Measurements from ENCODE around the gene ELOVL1. TPM values are rescaled to one million over a fixed set of nuclear protein-coding genes. Genes with fewer than 3 reads are reported as not detected.

ELOVL1 gene
- polyA plus RNA-seq, 2 donors: 123 to 264 TPM

DNA sequence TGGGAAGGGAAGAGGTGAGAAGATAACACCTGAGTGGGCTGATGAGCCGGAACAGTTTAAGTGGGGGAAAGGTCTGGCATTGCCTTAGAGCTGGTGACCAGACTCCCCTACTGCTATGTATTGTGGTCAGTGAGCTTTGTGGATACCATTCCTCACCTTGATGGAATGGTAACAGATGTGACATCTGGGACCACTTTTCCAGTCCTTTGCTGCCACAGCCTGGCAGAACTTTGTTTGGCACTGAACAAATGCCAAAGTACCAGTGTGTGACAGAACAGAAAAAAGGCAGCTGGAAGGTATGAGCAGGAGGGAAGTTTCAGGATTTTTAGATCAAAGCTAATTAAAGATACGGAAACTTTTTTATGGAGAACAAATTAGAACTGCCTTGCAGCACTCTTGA, 15.6 kb upstream of the ELOVL1 start:
- Histone ChIP-seq H3K27me3 (ENCODE audit: control insufficient read depth in 1 of 2, insufficient read depth in 2 of 2, low read length in 2 of 2) (no peaks in the 10 kb centered on the region), H3K27ac (ENCODE audit: low read depth in 2 of 2, low read length in 1 of 2) (no peak overlapping the region), H3K4me1 (ENCODE audit: control insufficient read depth in 2 of 2, insufficient read depth in 2 of 2, low read length in 1 of 2) (peaks cover 0 to 3% of the 10 kb centered on the region in 2 donors), H3K4me3 (ENCODE audit: low read depth in 1 of 2, low read length in 2 of 2) (no peak overlapping the region), H3K9me3 (ENCODE audit: control insufficient read depth in 2 of 2, insufficient read depth in 1 of 2, low read depth in 1 of 2, low read length in 1 of 2) (no peaks in the 10 kb centered on the region), H3K36me3 (ENCODE audit: control insufficient read depth in 2 of 2, insufficient read depth in 2 of 2, low read length in 1 of 2) (peaks cover 22 to 30% of the 10 kb centered on the region in 2 donors)
- 82 to 94% methylated on average over 2 of the region's 2 CpGs for WGBS, 2 donors

DNA sequence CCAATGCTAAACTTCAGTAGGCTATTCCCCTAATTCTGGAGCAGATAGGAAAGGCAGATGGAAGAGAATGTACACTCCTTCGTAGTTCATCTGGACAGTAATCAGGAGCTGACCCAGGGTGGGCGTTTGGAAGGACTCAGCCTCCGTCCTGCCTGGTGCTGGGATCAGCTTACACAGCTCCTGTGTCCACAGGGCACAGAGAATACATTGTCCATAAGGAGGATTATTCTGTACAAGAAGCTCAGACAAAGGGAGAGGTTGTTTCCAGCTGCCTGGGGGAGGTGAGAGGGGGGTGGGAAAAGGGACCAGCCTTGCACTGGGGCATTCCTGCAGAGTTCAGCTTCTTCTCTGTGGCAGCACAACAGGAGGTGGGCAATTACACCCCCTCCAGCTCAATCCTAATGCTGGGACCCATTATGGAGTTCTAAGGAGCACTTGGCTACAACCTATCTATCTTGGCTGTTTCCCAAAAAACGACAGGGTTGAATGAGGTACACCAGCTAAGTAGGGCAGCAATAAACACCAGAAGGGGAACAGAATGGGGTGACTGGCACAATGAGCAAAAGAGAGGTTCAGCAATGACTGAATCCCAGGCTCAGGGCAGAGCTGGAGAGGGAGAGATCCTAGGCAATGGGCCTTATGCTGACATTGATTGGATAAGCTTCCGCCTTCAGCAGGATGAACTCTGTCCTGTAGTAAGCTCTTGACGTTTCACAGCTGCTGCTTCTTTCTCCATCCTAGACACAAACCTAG, 14.4 kb upstream of the ELOVL1 start:
- no peaks in the 10 kb centered on the region for H3K9me3 ChIP-seq (ENCODE audit: control insufficient read depth in 2 of 2, insufficient read depth in 1 of 2, low read depth in 1 of 2, low read length in 1 of 2)
- no peaks in the 10 kb centered on the region for H3K27me3 ChIP-seq (ENCODE audit: control insufficient read depth in 1 of 2, insufficient read depth in 2 of 2, low read length in 2 of 2)
- 60 to 61% methylated on average over 6 of the region's 6 CpGs for WGBS, 2 donors
- H3K27ac ChIP-seq (ENCODE audit: low read depth in 2 of 2, low read length in 1 of 2): no peak overlapping the region
- no peaks in the 10 kb centered on the region for H3K4me1 ChIP-seq (ENCODE audit: control insufficient read depth in 2 of 2, insufficient read depth in 2 of 2, low read length in 1 of 2)
- H3K36me3 ChIP-seq (ENCODE audit: control insufficient read depth in 2 of 2, insufficient read depth in 2 of 2, low read length in 1 of 2): peaks cover 22 to 30% of the 10 kb centered on the region in 2 donors
- H3K4me3 ChIP-seq (ENCODE audit: low read depth in 1 of 2, low read length in 2 of 2): no peak overlapping the region

DNA sequence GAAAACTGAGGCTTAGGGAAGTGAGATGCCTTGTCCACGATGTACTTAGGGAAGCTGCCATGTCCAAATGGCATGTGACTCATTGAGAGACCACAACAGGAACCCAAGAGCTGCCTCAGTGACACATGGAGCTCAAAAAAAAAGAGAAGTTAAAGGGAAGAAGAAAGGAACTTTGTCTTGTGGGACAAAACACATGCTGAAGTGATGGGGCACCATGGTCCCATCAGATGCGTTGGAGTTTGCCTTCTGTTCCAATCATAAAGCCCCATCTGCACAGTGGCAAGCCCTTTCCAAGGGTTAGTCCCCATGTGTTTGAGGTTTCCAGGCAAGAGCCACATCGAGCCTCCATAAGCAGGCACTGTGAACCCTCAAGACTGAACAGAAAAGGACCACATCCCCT, 13.8 kb upstream of the ELOVL1 start:
- 71 to 73% methylated on average over 3 of the region's 3 CpGs for WGBS, 2 donors
- Histone ChIP-seq H3K4me3 (ENCODE audit: low read depth in 1 of 2, low read length in 2 of 2) (no peak overlapping the region), H3K27ac (ENCODE audit: low read depth in 2 of 2, low read length in 1 of 2) (peak overlapping the region in 1 of 2 donors; percentile 7), H3K4me1 (ENCODE audit: control insufficient read depth in 2 of 2, insufficient read depth in 2 of 2, low read length in 1 of 2) (no peaks in the 10 kb centered on the region), H3K9me3 (ENCODE audit: control insufficient read depth in 2 of 2, insufficient read depth in 1 of 2, low read depth in 1 of 2, low read length in 1 of 2) (no peaks in the 10 kb centered on the region), H3K36me3 (ENCODE audit: control insufficient read depth in 2 of 2, insufficient read depth in 2 of 2, low read length in 1 of 2) (peaks cover 20 to 30% of the 10 kb centered on the region in 2 donors), H3K27me3 (ENCODE audit: control insufficient read depth in 1 of 2, insufficient read depth in 2 of 2, low read length in 2 of 2) (no peaks in the 10 kb centered on the region)

DNA sequence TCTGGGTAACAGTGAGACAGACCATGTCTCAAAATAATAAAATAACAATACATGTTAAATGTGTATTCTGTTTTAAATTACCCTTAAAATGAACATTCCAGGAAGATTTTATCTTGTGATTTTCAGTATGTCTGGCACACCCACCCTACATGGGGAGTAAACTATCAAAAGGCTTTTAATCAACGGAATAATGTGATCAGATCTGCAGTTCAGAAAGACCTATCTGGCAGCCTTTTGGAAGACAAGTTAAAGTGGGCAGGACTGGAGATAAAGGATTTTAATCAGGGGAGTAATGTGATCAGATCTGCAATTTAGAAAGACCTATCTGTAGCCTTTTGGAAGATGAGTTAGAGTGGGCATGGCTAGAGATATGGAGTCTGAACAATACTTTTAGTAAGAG, 11.7 kb upstream of the ELOVL1 start:
- WGBS, 2 donors: 90 to 95% methylated on average over 1 of the region's 1 CpG
- H3K4me1 ChIP-seq (ENCODE audit: control insufficient read depth in 2 of 2, insufficient read depth in 2 of 2, low read length in 1 of 2): no peaks in the 10 kb centered on the region
- H3K36me3 ChIP-seq (ENCODE audit: control insufficient read depth in 2 of 2, insufficient read depth in 2 of 2, low read length in 1 of 2): peaks cover 15 to 17% of the 10 kb centered on the region in 2 donors
- H3K9me3 ChIP-seq (ENCODE audit: control insufficient read depth in 2 of 2, insufficient read depth in 1 of 2, low read depth in 1 of 2, low read length in 1 of 2): no peaks in the 10 kb centered on the region
- H3K27me3 ChIP-seq (ENCODE audit: control insufficient read depth in 1 of 2, insufficient read depth in 2 of 2, low read length in 2 of 2): no peaks in the 10 kb centered on the region
- no peak overlapping the region for H3K27ac ChIP-seq (ENCODE audit: low read depth in 2 of 2, low read length in 1 of 2)
- no peak overlapping the region for H3K4me3 ChIP-seq (ENCODE audit: low read depth in 1 of 2, low read length in 2 of 2)

DNA sequence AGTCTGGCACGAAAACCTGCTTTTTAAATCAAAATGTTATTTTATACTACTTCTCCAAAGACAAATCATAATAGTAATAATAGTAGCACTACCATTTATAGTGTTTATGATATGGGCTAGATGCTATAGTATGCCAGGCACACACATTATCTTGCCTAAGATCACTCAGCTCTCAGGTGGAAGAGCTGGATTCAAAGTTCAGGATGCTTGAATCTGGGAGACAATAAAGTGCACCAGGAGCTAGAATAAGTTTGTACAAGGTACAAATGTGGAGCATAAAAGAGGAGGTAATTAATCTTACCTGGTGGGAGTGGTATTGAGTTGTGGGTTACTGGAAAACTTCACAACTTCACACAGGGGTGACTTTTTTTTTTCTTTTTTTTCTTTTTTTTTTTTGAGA, 10.0 kb upstream of the ELOVL1 start:
- no peaks in the 10 kb centered on the region for H3K9me3 ChIP-seq (ENCODE audit: control insufficient read depth in 2 of 2, insufficient read depth in 1 of 2, low read depth in 1 of 2, low read length in 1 of 2)
- WGBS, 2 donors: 92 to 93% methylated on average over 1 of the region's 1 CpG
- H3K27me3 ChIP-seq (ENCODE audit: control insufficient read depth in 1 of 2, insufficient read depth in 2 of 2, low read length in 2 of 2): no peaks in the 10 kb centered on the region
- H3K4me3 ChIP-seq (ENCODE audit: low read depth in 1 of 2, low read length in 2 of 2): no peak overlapping the region
- H3K4me1 ChIP-seq (ENCODE audit: control insufficient read depth in 2 of 2, insufficient read depth in 2 of 2, low read length in 1 of 2): peaks cover 0 to 4% of the 10 kb centered on the region in 2 donors
- H3K27ac ChIP-seq (ENCODE audit: low read depth in 2 of 2, low read length in 1 of 2): no peak overlapping the region
- peaks cover 4 to 11% of the 10 kb centered on the region in 2 donors for H3K36me3 ChIP-seq (ENCODE audit: control insufficient read depth in 2 of 2, insufficient read depth in 2 of 2, low read length in 1 of 2)

DNA sequence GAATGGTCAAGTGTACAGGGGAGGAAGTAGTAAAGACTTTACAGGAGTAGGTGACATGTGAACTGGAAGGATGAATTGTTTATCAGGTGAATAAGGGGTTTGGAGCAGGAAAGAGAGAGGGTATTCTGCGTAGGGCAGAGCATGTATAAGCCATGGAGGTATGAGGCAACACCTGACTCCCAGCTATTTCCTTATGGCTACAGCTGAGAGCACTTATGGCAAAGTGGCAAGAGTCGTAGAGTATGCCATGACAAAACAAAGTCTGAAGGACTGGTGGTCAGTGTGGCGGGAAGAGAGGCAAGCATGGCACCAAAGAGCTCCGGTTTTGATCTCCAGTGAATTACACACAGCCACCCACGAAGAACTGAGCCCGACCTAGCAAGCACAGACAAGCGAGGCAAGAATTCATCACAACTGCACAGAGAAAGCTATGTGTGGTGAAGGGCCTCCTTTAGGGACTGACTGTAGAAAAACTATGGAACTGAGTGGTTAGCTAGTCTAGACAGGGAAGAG, 9.0 kb upstream of the ELOVL1 start:
- Histone ChIP-seq H3K4me1 (ENCODE audit: control insufficient read depth in 2 of 2, insufficient read depth in 2 of 2, low read length in 1 of 2) (peaks cover 0 to 4% of the 10 kb centered on the region in 2 donors), H3K27me3 (ENCODE audit: control insufficient read depth in 1 of 2, insufficient read depth in 2 of 2, low read length in 2 of 2) (no peaks in the 10 kb centered on the region), H3K27ac (ENCODE audit: low read depth in 2 of 2, low read length in 1 of 2) (no peak overlapping the region), H3K4me3 (ENCODE audit: low read depth in 1 of 2, low read length in 2 of 2) (no peak overlapping the region), H3K9me3 (ENCODE audit: control insufficient read depth in 2 of 2, insufficient read depth in 1 of 2, low read depth in 1 of 2, low read length in 1 of 2) (no peaks in the 10 kb centered on the region), H3K36me3 (ENCODE audit: control insufficient read depth in 2 of 2, insufficient read depth in 2 of 2, low read length in 1 of 2) (peaks cover 0 to 3% of the 10 kb centered on the region in 2 donors)
- WGBS, 2 donors: 75 to 81% methylated on average over 7 of the region's 7 CpGs

DNA sequence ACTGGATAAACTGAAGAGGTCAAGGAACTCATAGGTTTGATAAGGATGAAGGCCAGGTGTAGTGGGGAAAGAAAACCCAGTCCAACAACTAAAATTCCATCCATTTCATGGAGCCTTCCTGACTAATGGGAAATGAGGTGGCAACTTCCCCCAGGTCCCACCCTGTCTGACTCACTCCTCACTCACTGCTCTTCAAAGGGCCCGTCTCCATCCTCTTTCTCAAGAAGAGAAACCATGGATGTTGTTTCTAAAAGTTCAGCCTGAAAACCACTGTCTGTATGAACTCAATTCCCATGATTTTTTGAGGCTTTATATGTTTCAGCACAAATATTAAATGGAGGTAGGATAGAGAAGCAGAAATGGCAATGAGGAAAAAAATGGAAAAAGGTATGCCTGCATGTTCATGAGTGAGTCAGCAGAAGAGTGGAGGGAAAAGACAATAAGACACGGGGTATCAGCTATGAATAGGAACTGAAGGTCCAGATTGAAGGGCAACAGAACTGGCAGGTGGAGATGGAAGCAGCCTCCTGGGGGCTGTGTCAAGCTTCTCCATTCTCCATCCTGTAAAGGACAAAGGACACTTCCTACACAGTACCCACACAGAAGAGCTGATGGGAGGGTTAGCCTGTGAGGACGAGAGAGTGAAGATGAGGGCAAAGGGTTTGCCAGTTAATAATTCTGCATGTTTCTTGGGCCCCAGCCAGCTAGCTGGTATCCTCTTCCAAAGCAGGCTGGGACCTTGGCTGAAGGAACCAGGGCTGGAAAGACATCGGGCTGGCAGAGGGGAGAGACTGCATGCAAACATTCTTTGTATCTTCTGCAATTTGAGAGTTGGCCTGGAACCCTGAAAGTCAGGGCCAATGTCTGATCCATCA, 5.5 kb upstream of the ELOVL1 start:
- 42 to 43% methylated on average over 4 of the region's 4 CpGs for WGBS, 2 donors
- no peaks in the 10 kb centered on the region for H3K9me3 ChIP-seq (ENCODE audit: control insufficient read depth in 2 of 2, insufficient read depth in 1 of 2, low read depth in 1 of 2, low read length in 1 of 2)
- H3K36me3 ChIP-seq (ENCODE audit: control insufficient read depth in 2 of 2, insufficient read depth in 2 of 2, low read length in 1 of 2): no peaks in the 10 kb centered on the region
- no peak overlapping the region for H3K4me3 ChIP-seq (ENCODE audit: low read depth in 1 of 2, low read length in 2 of 2)
- peak overlapping the region; percentile 9 to 90 for H3K27ac ChIP-seq (ENCODE audit: low read depth in 2 of 2, low read length in 1 of 2)
- H3K27me3 ChIP-seq (ENCODE audit: control insufficient read depth in 1 of 2, insufficient read depth in 2 of 2, low read length in 2 of 2): no peaks in the 10 kb centered on the region
- H3K4me1 ChIP-seq (ENCODE audit: control insufficient read depth in 2 of 2, insufficient read depth in 2 of 2, low read length in 1 of 2): peaks cover 4 to 6% of the 10 kb centered on the region in 2 donors

DNA sequence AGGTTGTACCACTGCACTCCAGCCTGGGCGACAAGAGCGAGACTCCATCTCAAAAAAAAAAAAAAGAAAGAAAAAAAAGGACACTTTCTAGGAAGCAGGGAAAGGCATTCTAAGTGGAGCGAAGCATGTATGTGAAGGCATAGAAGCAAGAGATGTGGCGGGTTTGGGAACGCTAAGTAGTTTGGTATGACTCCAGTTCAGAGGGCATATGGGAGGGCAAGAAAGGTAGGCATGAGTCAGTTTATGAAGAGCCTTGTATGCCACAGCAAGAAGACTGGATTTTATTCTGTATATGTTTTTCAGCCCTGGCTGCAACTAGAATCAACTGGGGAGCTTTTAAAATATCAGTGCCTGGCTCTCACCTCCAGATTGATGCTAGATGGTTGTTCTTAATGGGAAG, 4.4 kb upstream of the ELOVL1 start:
- Histone ChIP-seq H3K4me3 (ENCODE audit: low read depth in 1 of 2, low read length in 2 of 2) (no peak overlapping the region), H3K27me3 (ENCODE audit: control insufficient read depth in 1 of 2, insufficient read depth in 2 of 2, low read length in 2 of 2) (no peaks in the 10 kb centered on the region), H3K27ac (ENCODE audit: low read depth in 2 of 2, low read length in 1 of 2) (peak overlapping the region in 1 of 2 donors; percentile 1), H3K4me1 (ENCODE audit: control insufficient read depth in 2 of 2, insufficient read depth in 2 of 2, low read length in 1 of 2) (peaks cover 4 to 7% of the 10 kb centered on the region in 2 donors), H3K9me3 (ENCODE audit: control insufficient read depth in 2 of 2, insufficient read depth in 1 of 2, low read depth in 1 of 2, low read length in 1 of 2) (no peaks in the 10 kb centered on the region), H3K36me3 (ENCODE audit: control insufficient read depth in 2 of 2, insufficient read depth in 2 of 2, low read length in 1 of 2) (no peaks in the 10 kb centered on the region)
- WGBS, 2 donors: 96 to 99% methylated on average over 5 of the region's 5 CpGs

DNA sequence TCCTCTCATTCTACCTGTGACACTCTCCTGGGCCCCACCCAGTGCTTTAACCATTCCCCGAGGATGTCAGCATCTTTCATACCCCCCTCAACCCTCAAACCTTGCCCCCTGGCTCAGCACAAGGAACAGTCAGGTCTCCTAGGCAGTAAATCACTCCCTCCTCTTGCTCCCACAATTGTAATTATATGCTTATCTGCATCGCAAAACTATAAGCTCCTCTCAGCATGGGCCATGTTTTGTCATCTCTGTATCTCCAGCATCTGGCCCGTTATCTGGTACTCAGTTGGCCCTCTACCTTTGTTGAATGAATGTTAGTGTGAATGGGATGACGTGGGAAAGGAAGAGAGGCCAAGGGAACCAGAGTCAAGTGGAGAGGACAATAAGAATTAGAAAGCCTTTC, 2.8 kb upstream of the ELOVL1 start:
- Histone ChIP-seq H3K9me3 (ENCODE audit: control insufficient read depth in 2 of 2, insufficient read depth in 1 of 2, low read depth in 1 of 2, low read length in 1 of 2) (no peaks in the 10 kb centered on the region), H3K4me1 (ENCODE audit: control insufficient read depth in 2 of 2, insufficient read depth in 2 of 2, low read length in 1 of 2) (peaks cover 9 to 16% of the 10 kb centered on the region in 2 donors), H3K36me3 (ENCODE audit: control insufficient read depth in 2 of 2, insufficient read depth in 2 of 2, low read length in 1 of 2) (no peaks in the 10 kb centered on the region), H3K27me3 (ENCODE audit: control insufficient read depth in 1 of 2, insufficient read depth in 2 of 2, low read length in 2 of 2) (no peaks in the 10 kb centered on the region), H3K4me3 (ENCODE audit: low read depth in 1 of 2, low read length in 2 of 2) (no peak overlapping the region), H3K27ac (ENCODE audit: low read depth in 2 of 2, low read length in 1 of 2) (no peak overlapping the region)
- 82 to 88% methylated on average over 4 of the region's 4 CpGs for WGBS, 2 donors

All from esophagus (tissue), 2 donors.